Activated CD4-positive, alpha-beta memory T cell treated with anti-CD3 and anti-CD28 coated beads for 36 hours (primary cell): Measurements from ENCODE around the gene PLAAT5. TPM values are rescaled to one million over a fixed set of nuclear protein-coding genes. Genes with fewer than 3 reads are reported as not detected.
"Not testable (repeated sequence)": the region's sequence is repeated elsewhere in the genome, so short reads cannot be mapped to it uniquely, and the experiment has no call there.

Experiments
- CTCF ChIA-PET: fragments of 350-600 bp; sonication (Branson Sonifier 250); formaldehyde crosslinking; loops from one replicate; lab custom pipeline; 2021; ENCODE audit warnings: antibody characterized with exemption, inconsistent platforms; lab: Charles Lee
- POLR2A ChIA-PET: fragments of 350-600 bp; sonication (Branson Sonifier 250); formaldehyde crosslinking; loops from one replicate; lab custom pipeline; 2021; ENCODE audit warnings: antibody characterized with exemption; lab: Charles Lee
- DNase-seq: peaks from one replicate; pipeline ENCODE4 v3.0.0-alpha.2; 2020
- H3K27ac Mint-ChIP-seq: one replicate; pipeline ENCODE4 v1.8.0; 2021; ENCODE audit warnings: mixed read lengths
- H3K27me3 Mint-ChIP-seq: one replicate; pipeline ENCODE4 v1.8.0; 2021; ENCODE audit warnings: mixed read lengths
- H3K36me3 Mint-ChIP-seq: one replicate; pipeline ENCODE4 v1.8.0; 2021; ENCODE audit warnings: mixed read lengths
- H3K4me1 Mint-ChIP-seq: one replicate; pipeline ENCODE4 v1.8.0; 2021; ENCODE audit warnings: low read depth, mixed read lengths
- H3K4me3 Mint-ChIP-seq: one replicate; pipeline ENCODE4 v1.8.0; 2021; ENCODE audit warnings: mild to moderate bottlenecking, mixed read lengths
- H3K9me3 Mint-ChIP-seq: one replicate; pipeline ENCODE4 v1.8.0; 2021; ENCODE audit warnings: mixed read lengths
- intact Hi-C: fragments of 100-400 bp; cut with micrococcal nuclease; formaldehyde crosslinking; loops from one replicate; pipeline ENCODE4 v1.15.1; 2023
- total RNA-seq, 2 experiments: library from RNA; stranded (reverse); gene quantifications; one replicate each; pipeline ENCODE4 v1.2.3, GENCODE V29; 2021

Gene PLAAT5, protein sequence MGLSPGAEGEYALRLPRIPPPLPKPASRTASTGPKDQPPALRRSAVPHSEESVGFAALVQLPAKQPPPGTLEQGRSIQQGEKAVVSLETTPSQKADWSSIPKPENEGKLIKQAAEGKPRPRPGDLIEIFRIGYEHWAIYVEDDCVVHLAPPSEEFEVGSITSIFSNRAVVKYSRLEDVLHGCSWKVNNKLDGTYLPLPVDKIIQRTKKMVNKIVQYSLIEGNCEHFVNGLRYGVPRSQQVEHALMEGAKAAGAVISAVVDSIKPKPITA
- under 1 TPM; 0.15 to 0.24 TPM for total RNA-seq

DNA sequence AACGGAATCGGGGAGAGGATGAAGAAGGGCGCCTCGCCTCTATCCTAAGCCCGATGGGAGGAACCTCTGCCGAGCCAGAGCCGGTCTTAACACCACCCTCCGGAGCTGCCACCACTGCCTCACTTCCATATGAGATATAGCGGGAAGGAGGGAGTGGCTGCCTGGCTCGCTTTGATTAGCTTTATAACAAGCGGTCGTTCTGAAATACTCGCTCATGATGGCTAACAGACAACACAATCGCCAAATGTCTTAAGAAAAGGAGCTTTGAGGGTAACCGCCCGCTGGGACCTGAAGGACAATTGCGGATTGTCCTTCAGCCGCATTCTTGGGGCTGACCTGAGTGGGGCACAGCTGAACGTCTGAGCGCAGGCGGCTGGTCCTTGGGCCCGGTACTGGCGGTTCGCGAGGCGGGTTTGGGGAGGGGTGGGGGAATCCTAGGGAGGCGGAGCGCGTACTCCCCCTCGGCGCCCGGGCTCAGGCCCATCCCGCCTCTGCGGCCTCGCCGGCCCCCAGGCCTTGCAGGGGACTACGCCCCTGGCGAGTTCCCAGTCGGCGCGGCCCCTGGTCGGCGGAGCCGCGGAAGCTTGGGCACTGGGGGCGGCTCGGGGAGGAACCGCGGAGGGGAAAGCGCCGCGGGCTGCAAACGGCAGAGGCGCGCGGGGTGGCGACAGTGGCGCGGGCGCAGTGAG lies at the start of gene PLAAT5:
PLAAT5 (minus strand) TSS at position 617 of the 689 bp plus-strand sequence; CDS start at position 484, 133 bp downstream.
- peak within 1 kb of the TSS; percentile 69 for H3K4me3 Mint-ChIP-seq
- intact Hi-C loops: loop anchor here (2.0 kb wide), 1 partner anchor 76 kb away; no protein-coding TSS in a partner anchor
- H3K27ac Mint-ChIP-seq: peak within 1 kb of the TSS; percentile 40
- ChIA-PET CTCF (interaction anchor here (1.5 to 5.2 kb wide), 3 partner anchors 11 to 148 kb away, joined by 3 to 33 read pairs (median 9); no protein-coding TSS in a partner anchor), POLR2A (interaction anchor here (1.7 kb wide), 1 partner anchor 47 kb away, joined by 7 read pairs; no protein-coding TSS in a partner anchor)
- DNase-seq: peak; percentile 33
- H3K9me3 Mint-ChIP-seq: peaks cover 9% of the 10 kb centered on the region
- H3K36me3 Mint-ChIP-seq: peaks cover 2% of the 10 kb centered on the region
- H3K27me3 Mint-ChIP-seq: peaks cover 16% of the 10 kb centered on the region
- peaks cover 17% of the 10 kb centered on the region for H3K4me1 Mint-ChIP-seq

DNA sequence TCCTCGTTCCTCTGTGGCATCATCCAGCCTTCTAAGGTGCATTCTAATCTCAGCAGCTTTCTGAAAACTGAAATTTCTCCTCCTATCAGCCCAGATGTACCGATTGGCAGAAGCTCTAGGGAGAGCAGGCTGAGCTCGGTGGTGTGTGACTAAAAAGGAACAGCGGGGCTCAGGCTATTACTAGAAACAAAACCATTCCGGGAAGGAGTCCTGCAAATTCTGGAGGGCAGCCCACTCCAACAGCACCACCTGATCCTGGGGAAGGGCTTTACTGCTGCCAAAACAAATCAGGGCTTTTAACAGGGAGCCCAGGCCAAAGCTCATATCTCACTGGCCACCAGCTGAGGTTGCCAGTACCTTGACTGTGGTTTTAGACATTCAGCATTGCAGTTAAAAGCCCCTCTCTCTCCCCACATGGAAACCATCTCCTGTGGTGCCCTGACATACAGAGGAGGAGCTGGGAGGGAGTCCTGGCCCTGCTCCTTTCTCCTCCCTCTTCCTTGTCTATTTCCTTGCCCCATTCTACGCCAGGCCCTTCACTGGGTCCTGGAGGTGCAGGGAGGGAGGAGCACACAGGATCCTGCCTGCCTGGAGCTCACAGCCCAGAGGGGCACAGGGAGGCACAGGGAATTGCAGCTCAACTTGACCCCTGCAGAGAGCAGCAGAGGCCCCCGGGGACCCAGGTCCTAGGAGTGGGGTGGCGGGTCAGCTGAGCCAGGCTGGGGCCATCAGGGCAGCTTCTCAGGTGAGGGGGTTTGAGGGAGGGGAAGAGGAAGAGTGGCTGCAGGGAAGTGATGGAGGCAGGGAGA lies 46.5 kb upstream of the PLAAT5 start:
- ChIA-PET CTCF (interaction anchor here (0.5 to 3.3 kb wide), 9 partner anchors 11 to 101 kb away, joined by 3 to 15 read pairs (median 5); no protein-coding TSS in a partner anchor), POLR2A (interaction anchor here (0.7 to 2.6 kb wide), 8 partner anchors 14 to 144 kb away, joined by 3 to 22 read pairs (median 6); partner anchors contain the start of gene RTN3)
- no peaks in the 10 kb centered on the region for H3K27me3 Mint-ChIP-seq
- intact Hi-C loops: loop anchor here (5.0 kb wide), 3 partner anchors 75 to 145 kb away; partner anchors contain the start of genes PLAAT3 and RTN3
- peaks cover 81% of the 10 kb centered on the region for H3K4me1 Mint-ChIP-seq
- no peaks in the 10 kb centered on the region for H3K36me3 Mint-ChIP-seq
- DNase-seq: peak; percentile 58
- H3K9me3 Mint-ChIP-seq: no peaks in the 10 kb centered on the region
- peak overlapping the region; percentile 81 for H3K4me3 Mint-ChIP-seq
- H3K27ac Mint-ChIP-seq: peak overlapping the region; percentile 84

DNA sequence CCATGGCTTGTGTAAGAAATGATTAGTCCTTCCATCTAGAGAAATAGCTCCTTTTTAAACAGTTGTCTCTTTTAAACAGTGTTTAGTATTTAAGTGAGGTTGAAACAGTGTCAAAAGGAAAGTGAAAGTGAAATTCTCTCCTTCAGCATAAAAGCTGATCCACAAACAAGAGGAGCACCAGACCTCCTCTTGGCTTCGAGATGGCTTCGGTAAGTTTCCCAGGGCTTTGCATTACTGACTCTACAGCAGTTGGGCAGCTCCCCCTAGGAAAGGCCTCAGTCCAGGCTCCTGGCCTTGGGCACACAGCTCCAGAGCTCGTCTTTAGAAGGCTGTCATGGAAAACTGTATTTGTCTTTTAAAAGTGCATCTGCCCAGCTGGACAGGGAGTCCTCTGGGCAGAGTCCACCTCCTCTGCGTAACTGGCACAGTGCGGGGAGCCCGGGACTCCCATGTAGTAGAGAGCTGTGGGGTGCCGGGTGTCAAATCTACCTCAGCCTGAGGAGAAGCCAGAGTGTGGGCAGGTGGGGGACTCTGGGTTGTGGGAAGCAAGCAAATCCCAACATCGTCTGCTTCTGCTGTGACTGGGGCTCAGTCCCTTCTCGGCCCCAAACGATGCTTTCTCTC lies 45.8 kb upstream of the PLAAT5 start, which contains the start of gene PLAAT4:
PLAAT4 (plus strand) TSS at position 140 of the 624 bp plus-strand sequence; CDS start at position 201, 61 bp downstream.
- H3K27me3 Mint-ChIP-seq: no peaks in the 10 kb centered on the region
- H3K4me1 Mint-ChIP-seq: peaks cover 82% of the 10 kb centered on the region
- CTCF ChIA-PET: interaction anchor here (0.5 to 3.3 kb wide), 11 partner anchors 12 to 501 kb away, joined by 3 to 15 read pairs (median 4); no protein-coding TSS in a partner anchor

DNA sequence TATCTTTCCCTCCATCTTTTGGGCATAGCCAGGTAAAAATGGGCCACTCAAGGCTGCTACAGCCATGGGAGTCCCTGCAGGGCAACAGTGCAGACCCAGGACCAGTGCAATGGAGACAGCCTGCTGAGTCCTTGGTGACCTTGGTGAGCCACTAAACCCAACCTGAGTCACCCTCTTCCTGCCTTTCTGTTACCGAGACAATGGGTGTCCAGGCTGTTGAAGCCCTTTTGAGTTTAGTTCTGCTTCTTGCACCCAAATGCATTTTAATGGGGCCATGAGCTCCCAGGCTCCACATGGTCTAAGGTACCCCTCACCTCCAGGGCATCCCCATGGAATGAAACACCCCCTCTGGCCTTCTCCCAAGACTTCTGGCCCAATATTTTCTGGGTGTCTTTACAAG lies 44.8 kb upstream of the PLAAT5 start:
- H3K4me1 Mint-ChIP-seq: peaks cover 87% of the 10 kb centered on the region
- no peaks in the 10 kb centered on the region for H3K36me3 Mint-ChIP-seq
- intact Hi-C loops: loop anchor here (1.0 to 5.0 kb wide), 5 partner anchors 18 to 147 kb away; partner anchors contain the start of genes PLAAT3 and RTN3
- CTCF ChIA-PET: interaction anchor here (2.5 to 3.3 kb wide), 2 partner anchors 31 to 57 kb away, joined by 8 to 15 read pairs; no protein-coding TSS in a partner anchor
- peak overlapping the region; percentile 84 for H3K27ac Mint-ChIP-seq
- peak; percentile 76 for DNase-seq
- POLR2A ChIA-PET: interaction anchor here (2.4 to 2.6 kb wide), 2 partner anchors 15 to 31 kb away, joined by 7 to 22 read pairs; no protein-coding TSS in a partner anchor
- no peaks in the 10 kb centered on the region for H3K9me3 Mint-ChIP-seq
- no peaks in the 10 kb centered on the region for H3K27me3 Mint-ChIP-seq
- peak overlapping the region; percentile 81 for H3K4me3 Mint-ChIP-seq

More for the DNA sequence above, 45.8 kb upstream of the PLAAT5 start, which contains the start of gene PLAAT4:
- H3K36me3 Mint-ChIP-seq: no peaks in the 10 kb centered on the region
- H3K4me3 Mint-ChIP-seq: peak within 1 kb of the TSS; percentile 81
- no peaks in the 10 kb centered on the region for H3K9me3 Mint-ChIP-seq
- POLR2A ChIA-PET: interaction anchor here (0.7 to 2.6 kb wide), 8 partner anchors 14 to 144 kb away, joined by 3 to 22 read pairs (median 4); partner anchors contain the start of gene RTN3
- H3K27ac Mint-ChIP-seq: peak within 1 kb of the TSS; percentile 84
- intact Hi-C loops: loop anchor here (5.0 kb wide), 3 partner anchors 76 to 146 kb away; partner anchors contain the start of genes PLAAT3 and RTN3
- peak; percentile 44 for DNase-seq

DNA sequence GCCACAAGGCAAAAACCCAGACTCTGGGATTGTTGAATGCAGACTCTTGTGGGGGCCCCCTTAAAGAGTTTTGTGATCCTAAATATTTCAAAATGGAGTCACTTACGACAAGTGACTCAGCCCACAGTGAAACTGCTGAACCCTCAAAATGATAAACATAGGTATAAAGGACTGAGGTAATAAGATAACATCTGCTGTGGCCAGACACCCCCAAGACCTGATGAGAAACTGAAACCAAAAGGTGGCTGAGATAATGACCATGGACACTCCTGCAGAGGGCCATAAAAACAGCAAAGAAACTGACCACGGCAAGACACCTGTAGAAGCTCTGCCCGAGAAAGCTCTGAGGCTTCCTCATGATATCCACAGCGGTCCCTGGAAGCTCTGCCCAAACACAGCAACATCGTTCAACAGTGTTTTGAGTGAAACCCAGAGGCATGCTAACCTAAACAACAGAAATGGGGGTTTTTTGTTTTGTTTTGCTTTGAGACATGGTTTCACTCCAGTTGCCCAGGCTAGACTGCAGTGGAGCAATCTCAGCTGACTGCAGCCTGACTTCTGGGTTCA lies 44.0 kb upstream of the PLAAT5 start:
- Mint-ChIP-seq H3K4me3 (peak overlapping the region; percentile 16), H3K36me3 (no peaks in the 10 kb centered on the region), H3K9me3 (no peaks in the 10 kb centered on the region), H3K27ac (peak overlapping the region; percentile 84), H3K27me3 (no peaks in the 10 kb centered on the region), H3K4me1 (peaks cover 85% of the 10 kb centered on the region)
- CTCF ChIA-PET: interaction anchor here (0.5 kb wide), 1 partner anchor 17 kb away, joined by 3 read pairs; no protein-coding TSS in a partner anchor
- DNase-seq: peak; percentile 49
- intact Hi-C loops: loop anchor here (1.0 to 5.0 kb wide), 5 partner anchors 18 to 147 kb away; partner anchors contain the start of genes PLAAT3 and RTN3
- POLR2A ChIA-PET: interaction anchor here (0.6 to 2.6 kb wide), 2 partner anchors 16 to 20 kb away, joined by 3 to 7 read pairs; no protein-coding TSS in a partner anchor

DNA sequence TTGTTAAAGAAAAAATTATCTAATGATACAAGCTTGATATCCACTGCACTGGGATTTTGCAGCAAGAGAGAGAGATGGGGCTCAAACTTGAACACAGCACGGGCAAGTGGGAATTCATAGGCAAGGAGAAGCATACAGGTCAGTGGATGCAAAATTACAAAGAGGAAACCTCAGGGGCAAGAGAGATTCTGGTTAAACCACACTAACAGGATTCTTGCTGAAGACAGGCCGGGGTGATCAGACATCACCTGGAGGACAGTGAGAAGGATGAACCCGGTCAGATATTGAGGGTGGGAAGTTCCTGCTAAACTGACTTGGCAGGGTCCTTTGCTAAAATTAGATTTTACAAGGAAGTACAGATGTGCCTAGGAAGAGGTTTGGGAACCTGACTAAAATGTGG lies 43.1 kb upstream of the PLAAT5 start:
- H3K4me3 Mint-ChIP-seq: no peak overlapping the region
- H3K27ac Mint-ChIP-seq: peak overlapping the region; percentile 68
- H3K36me3 Mint-ChIP-seq: no peaks in the 10 kb centered on the region
- H3K27me3 Mint-ChIP-seq: no peaks in the 10 kb centered on the region
- intact Hi-C loops: no loop called here
- DNase-seq: no peak
- H3K4me1 Mint-ChIP-seq: peaks cover 90% of the 10 kb centered on the region
- H3K9me3 Mint-ChIP-seq: no peaks in the 10 kb centered on the region
- ChIA-PET POLR2A (interaction anchor here (0.9 kb wide), 1 partner anchor 33 kb away, joined by 3 read pairs; no protein-coding TSS in a partner anchor), CTCF (interaction anchor here (1.0 kb wide), 1 partner anchor 33 kb away, joined by 3 read pairs; no protein-coding TSS in a partner anchor)

DNA sequence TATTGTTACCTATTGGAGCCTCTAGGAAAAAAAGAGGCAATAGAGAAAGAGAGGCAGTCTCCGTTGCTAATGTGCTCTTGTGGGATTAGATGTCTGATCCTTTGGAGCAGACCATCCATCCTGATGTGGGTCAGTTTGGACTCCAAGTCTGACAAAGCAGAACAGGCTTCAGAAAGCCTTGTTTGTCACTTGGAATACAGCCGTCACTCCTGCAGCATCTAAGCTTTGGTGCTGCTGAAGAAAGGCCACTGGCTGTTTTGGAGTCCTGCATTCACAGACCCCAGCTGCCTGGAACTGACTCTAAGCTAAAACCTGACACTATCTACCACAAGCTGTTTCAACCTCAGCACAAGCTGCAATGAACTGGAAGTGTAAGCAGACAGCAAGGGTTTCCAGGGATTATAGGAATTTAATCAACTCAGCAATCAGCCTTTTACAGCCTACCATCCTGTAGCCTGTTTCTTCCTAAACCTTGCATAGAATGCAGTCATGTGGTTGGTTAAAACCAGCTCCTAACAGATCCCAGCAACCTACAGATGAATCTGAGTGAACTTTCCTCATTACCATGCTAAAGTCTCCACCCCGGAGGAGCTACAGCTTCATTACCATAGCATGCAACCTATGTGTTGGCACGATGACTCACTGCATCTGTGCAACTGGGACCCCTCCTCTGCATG lies 42.0 kb upstream of the PLAAT5 start:
- ChIA-PET CTCF (interaction anchor here (0.6 to 2.0 kb wide), 3 partner anchors 35 to 106 kb away, joined by 3 to 9 read pairs (median 4); no protein-coding TSS in a partner anchor), POLR2A (interaction anchor here (0.9 to 1.6 kb wide), 2 partner anchors 34 kb away, joined by 3 to 5 read pairs; no protein-coding TSS in a partner anchor)
- no peaks in the 10 kb centered on the region for H3K36me3 Mint-ChIP-seq
- no peaks in the 10 kb centered on the region for H3K9me3 Mint-ChIP-seq
- H3K4me3 Mint-ChIP-seq: no peak overlapping the region
- no peaks in the 10 kb centered on the region for H3K27me3 Mint-ChIP-seq
- H3K27ac Mint-ChIP-seq: no peak overlapping the region
- H3K4me1 Mint-ChIP-seq: peaks cover 83% of the 10 kb centered on the region
- no peak for DNase-seq
- intact Hi-C loops: no loop called here

DNA sequence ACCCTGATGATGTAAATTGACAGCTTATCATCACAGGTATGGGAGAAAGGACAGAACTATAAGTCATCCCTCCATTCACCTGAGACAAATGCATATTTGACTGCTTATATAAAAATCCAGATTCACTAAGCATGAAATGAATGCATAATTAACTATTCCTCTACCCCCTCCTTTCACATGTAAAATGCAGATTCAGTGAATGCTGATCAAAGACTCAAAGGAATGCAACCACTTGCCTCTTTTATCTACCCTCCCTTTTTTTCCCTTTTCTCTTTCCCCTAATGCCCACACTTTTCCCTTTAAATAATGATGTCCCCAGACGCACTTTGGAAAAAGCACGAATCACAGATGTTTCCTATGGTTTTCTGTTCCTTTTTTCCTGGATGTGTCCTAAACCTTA lies 41.1 kb upstream of the PLAAT5 start:
- Mint-ChIP-seq H3K9me3 (no peaks in the 10 kb centered on the region), H3K4me1 (peaks cover 74% of the 10 kb centered on the region), H3K27ac (peak overlapping the region; percentile 81), H3K4me3 (no peak overlapping the region), H3K27me3 (no peaks in the 10 kb centered on the region), H3K36me3 (no peaks in the 10 kb centered on the region)
- POLR2A ChIA-PET: interaction anchor here (1.6 kb wide), 1 partner anchor 35 kb away, joined by 5 read pairs; no protein-coding TSS in a partner anchor
- CTCF ChIA-PET: interaction anchor here (2.0 kb wide), 1 partner anchor 53 kb away, joined by 9 read pairs; no protein-coding TSS in a partner anchor
- intact Hi-C loops: no loop called here
- DNase-seq: no peak

DNA sequence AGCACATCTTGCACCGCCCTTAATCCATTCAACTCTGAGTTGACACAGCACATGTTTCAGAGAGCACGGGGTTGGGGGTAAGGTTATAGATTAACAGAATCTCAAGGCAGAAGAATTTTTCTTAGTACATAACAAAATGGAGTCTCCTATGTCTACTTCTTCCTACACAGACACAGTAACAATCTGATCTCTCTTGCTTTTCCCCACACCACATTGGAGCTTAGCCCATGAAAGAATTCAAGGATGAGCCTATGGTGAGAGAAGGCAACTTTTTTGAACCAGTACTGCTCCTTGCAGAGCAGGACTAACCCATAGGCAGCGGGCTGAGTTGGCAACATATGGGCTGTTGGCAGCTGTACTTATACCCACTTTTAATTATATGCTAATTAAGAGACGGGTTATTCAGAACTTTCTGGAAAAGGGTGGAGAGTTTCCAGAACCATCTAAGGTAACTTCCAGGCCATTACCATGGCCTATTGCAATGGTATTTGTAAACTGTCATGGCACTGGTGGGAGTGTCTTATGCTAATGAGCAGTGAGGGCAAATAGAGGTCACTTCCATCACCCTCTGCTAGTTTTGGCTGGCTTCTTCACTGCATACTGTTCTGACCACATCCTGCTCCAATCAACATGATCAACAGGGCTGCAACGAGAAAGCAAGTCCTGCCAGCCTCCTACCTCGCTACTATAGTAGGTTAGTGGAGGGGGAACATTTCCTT lies 40.3 kb upstream of the PLAAT5 start:
- DNase-seq: peak; percentile 76
- H3K27ac Mint-ChIP-seq: peak overlapping the region; percentile 81
- POLR2A ChIA-PET: interaction anchor here (1.6 kb wide), 1 partner anchor 36 kb away, joined by 5 read pairs; no protein-coding TSS in a partner anchor

More for the DNA sequence above, 40.3 kb upstream of the PLAAT5 start:
- peaks cover 66% of the 10 kb centered on the region for H3K4me1 Mint-ChIP-seq
- H3K27me3 Mint-ChIP-seq, CTCF ChIA-PET, H3K36me3 Mint-ChIP-seq, H3K9me3 Mint-ChIP-seq: not testable (repeated sequence)
- peak overlapping the region; percentile 40 for H3K4me3 Mint-ChIP-seq
- intact Hi-C loops: loop anchor here (1.0 kb wide), 1 partner anchor 36 kb away; no protein-coding TSS in a partner anchor
